Smooth muscle cell (in vitro differentiated cells): ENCODE results near the gene SLC39A6. TPM values are rescaled to one million over a fixed set of nuclear protein-coding genes. Genes with fewer than 3 reads are reported as not detected.
A peak's percentile ranks its signal among the peaks of the same experiment; 100 is the strongest.
"Not testable (repeated sequence)": the region's sequence is repeated elsewhere in the genome, so short reads cannot be mapped to it uniquely, and the experiment has no call there.

Experiments
- DNase-seq: peaks from one replicate; lab custom pipeline; 2025; ENCODE audit not compliant: unreplicated experiment; lab: John Stamatoyannopoulos, UW
- H2AFZ ChIP-seq: fragments of 200-600 bp; sonication (generic); 2 replicates; pipeline ENCODE4 v1.6.0; 2016; ENCODE audit warnings: antibody characterized with exemption, low read depth, mild to moderate bottlenecking
- H3F3A ChIP-seq: fragments of 200-600 bp; sonication (generic); 2 replicates; pipeline ENCODE4 v1.6.0; 2017; ENCODE audit warnings: antibody characterized with exemption, low read depth
- H3K27ac ChIP-seq: fragments of 200-600 bp; sonication (generic); 2 replicates; pipeline ENCODE4 v1.5.1; 2016; ENCODE audit warnings: low read depth, mild to moderate bottlenecking
- H3K27me3 ChIP-seq: fragments of 200-600 bp; sonication (generic); 2 replicates; pipeline ENCODE4 v1.6.1; 2016; ENCODE audit warnings: low read depth, mild to moderate bottlenecking
- H3K36me3 ChIP-seq: fragments of 200-600 bp; sonication (generic); 2 replicates; pipeline ENCODE4 v1.5.1; 2016; ENCODE audit warnings: low read depth
- H3K4me1 ChIP-seq: fragments of 200-600 bp; sonication (generic); 2 replicates; pipeline ENCODE4 v1.5.1; 2016; ENCODE audit warnings: low read depth
- H3K4me2 ChIP-seq: fragments of 200-600 bp; sonication (generic); 2 replicates; pipeline ENCODE4 v1.6.0; 2016; ENCODE audit warnings: mild to moderate bottlenecking
- H3K4me3 ChIP-seq: fragments of 200-600 bp; sonication (generic); 2 replicates; pipeline ENCODE4 v1.5.1; 2016; ENCODE audit warnings: mild to moderate bottlenecking
- H3K79me2 ChIP-seq: fragments of 200-600 bp; sonication (generic); 2 replicates; pipeline ENCODE4 v1.6.0; 2016; ENCODE audit warnings: low read depth, mild to moderate bottlenecking
- H3K9ac ChIP-seq: fragments of 200-600 bp; sonication (generic); 2 replicates; pipeline ENCODE4 v1.6.0; 2016; ENCODE audit warnings: low read depth
- H3K9me3 ChIP-seq: fragments of 200-600 bp; sonication (generic); replicated peaks from 2 replicates; pipeline ENCODE4 v1.5.1; 2016; ENCODE audit warnings: low read depth
- H4K20me1 ChIP-seq: fragments of 200-600 bp; sonication (generic); 2 replicates; pipeline ENCODE4 v1.6.0; 2016; ENCODE audit warnings: low read depth
- CTCF ChIP-seq: fragments of 200-600 bp; sonication (generic); IDR thresholded peaks from 2 replicates; pipeline ENCODE4 v1.5.1; 2017; ENCODE audit warnings: borderline replicate concordance, mild to moderate bottlenecking, antibody characterized with exemption; ENCODE audit not compliant: insufficient read depth, poor library complexity, severe bottlenecking
- WGBS: methylation state at CpG from one replicate; pipeline ENCODE4 v1.1.7; 2016; ENCODE audit warnings: low lambda C conversion rate; 5-methylcytosine and 5-hydroxymethylcytosine counted together
- polyA plus RNA-seq: library from polyadenylated mRNA; unstranded; fragments of >200 nt; fragmentation: Nextera tagmentation; extraction: Ambion mirVana; gene quantifications from 2 replicates; pipeline ENCODE4 v1.2.1, GENCODE V29; 2016
- total RNA-seq: library from RNA; depleted of rRNA; stranded (reverse); fragments of >200 nt; gene quantifications from 2 replicates; pipeline ENCODE4 v1.2.3, GENCODE V29; 2014

SLC39A6 gene
- total and polyA plus RNA-seq, 2 experiments from 2014 or later, result 54.7 to 117 TPM

GRCh38 chr18:36075862-36076587 lies 53.1 kb downstream of the SLC39A6 start:
- H3K9me3 ChIP-seq, result no peaks in the 10 kb centered on the region
- H3K27me3 ChIP-seq, result no peaks in the 10 kb centered on the region
- H3F3A ChIP-seq, result peaks cover 2% of the 10 kb centered on the region
- peaks cover 7% of the 10 kb centered on the region for H3K4me1 ChIP-seq
- no peaks in the 10 kb centered on the region for H3K79me2 ChIP-seq
- H4K20me1 ChIP-seq, result no peaks in the 10 kb centered on the region
- no peak overlapping the region for H3K4me3 ChIP-seq
- H2AFZ ChIP-seq, result peak overlapping the region; percentile 50
- H3K9ac ChIP-seq, result no peak overlapping the region
- no peak for DNase-seq
- H3K27ac ChIP-seq, result peak overlapping the region; percentile 64
- no peak for TF ChIP-seq CTCF
- H3K4me2 ChIP-seq, result peak overlapping the region; percentile 51
- H3K36me3 ChIP-seq, result no peaks in the 10 kb centered on the region
- WGBS, result 66% methylated on average over 6 of the region's 6 CpGs

- Histone ChIP-seq H3K4me2 (no peak overlapping the region), H2AFZ (no peak overlapping the region), H3K4me1 (peaks cover 7% of the 10 kb centered on the region), H4K20me1 (no peaks in the 10 kb centered on the region), H3K36me3 (no peaks in the 10 kb centered on the region), H3F3A (peaks cover 2% of the 10 kb centered on the region), H3K4me3 (no peak overlapping the region), H3K27me3 (no peaks in the 10 kb centered on the region), H3K79me2 (no peaks in the 10 kb centered on the region), H3K9ac (no peak overlapping the region), H3K27ac (no peak overlapping the region), H3K9me3 (no peaks in the 10 kb centered on the region)
- DNase-seq, result no peak
- no peak for TF ChIP-seq CTCF
- 91% methylated on average over 4 of the region's 4 CpGs for WGBS
These were observed 54.7 kb downstream of the SLC39A6 start for GRCh38 chr18:36074435-36074834.

- peaks cover 2% of the 10 kb centered on the region for H3F3A ChIP-seq
- DNase-seq, result no peak
- H3K4me1 ChIP-seq, result peaks cover 7% of the 10 kb centered on the region
- H3K9me3 ChIP-seq, result no peaks in the 10 kb centered on the region
- H2AFZ ChIP-seq, result no peak overlapping the region
- TF ChIP-seq CTCF, result no peak
- 88% methylated on average over 1 of the region's 1 CpG for WGBS
- H3K9ac ChIP-seq, result no peak overlapping the region
- no peak overlapping the region for H3K4me2 ChIP-seq
- H3K79me2 ChIP-seq, result no peaks in the 10 kb centered on the region
- H3K27me3 ChIP-seq, result no peaks in the 10 kb centered on the region
- H3K36me3 ChIP-seq, result no peaks in the 10 kb centered on the region
- no peak overlapping the region for H3K4me3 ChIP-seq
- no peaks in the 10 kb centered on the region for H4K20me1 ChIP-seq
- no peak overlapping the region for H3K27ac ChIP-seq
These were observed 55.5 kb downstream of the SLC39A6 start for GRCh38 chr18:36073676-36074075.

- not testable (repeated sequence) for H3K4me3 ChIP-seq, H3K27me3 ChIP-seq, H3K9ac ChIP-seq, H3K79me2 ChIP-seq, H3K9me3 ChIP-seq, DNase-seq, H3K4me2 ChIP-seq, H3F3A ChIP-seq, H2AFZ ChIP-seq, H3K27ac ChIP-seq, H3K36me3 ChIP-seq, H3K4me1 ChIP-seq, H4K20me1 ChIP-seq
- 94% methylated on average over 8 of the region's 8 CpGs for WGBS
These were observed 56.7 kb downstream of the SLC39A6 start for GRCh38 chr18:36072406-36072805.
